ENCODE data around the gene PTMS. TPM values are rescaled to one million over a fixed set of nuclear protein-coding genes. Genes with fewer than 3 reads are reported as not detected.

Gene PTMS
- total RNA-seq, 1 experiment from 2014 or later, result 422 TPM

GRCh38 chr12:6780573-6780972, 14.4 kb downstream of the PTMS start:
- Histone ChIP-seq H2BK12ac (ENCODE audit: insufficient read length, low read depth, low read length) (no peak overlapping the region), H3K79me1 (ENCODE audit: insufficient read depth, low read depth, low read length, poor library complexity, severe bottlenecking) (no peaks in the 10 kb centered on the region), H3K79me2 (ENCODE audit: insufficient read depth, low read length) (no peaks in the 10 kb centered on the region), H3T11ph (ENCODE audit: low read length) (no peak overlapping the region), H3K9me3 (ENCODE audit: control insufficient read depth, low read depth, low read length) (no peaks in the 10 kb centered on the region), H4K20me1 (ENCODE audit: control insufficient read depth, insufficient read depth, insufficient read length) (no peaks in the 10 kb centered on the region), H2AK5ac (ENCODE audit: insufficient read length, low read length) (no peak overlapping the region), H2BK120ac (ENCODE audit: low read depth, low read length, poor library complexity, severe bottlenecking) (no peak overlapping the region), H3K4me2 (ENCODE audit: insufficient read depth, insufficient read length, low read length) (no peak overlapping the region), H3K56ac (ENCODE audit: insufficient read length, low read depth, low read length) (no peak overlapping the region), H3K4me1 (ENCODE audit: insufficient read depth, low read length) (no peaks in the 10 kb centered on the region), H3K18ac (ENCODE audit: insufficient read length, low read depth, low read length) (no peak overlapping the region), H2BK20ac (ENCODE audit: low read depth, low read length, poor library complexity, severe bottlenecking) (no peak overlapping the region), H4K91ac (ENCODE audit: insufficient read length, low read depth, low read length) (no peak overlapping the region), H3K27ac (ENCODE audit: insufficient read length, low read depth, low read length) (no peak overlapping the region), H3K14ac (ENCODE audit: insufficient read depth, low read length) (no peak overlapping the region), H3K9ac (ENCODE audit: extremely low read depth, insufficient read length, low read length) (no peak overlapping the region), H3K4ac (ENCODE audit: low read depth, low read length) (no peak overlapping the region), H4K5ac (ENCODE audit: insufficient read length, low read depth, low read length) (no peak overlapping the region), H2BK15ac (ENCODE audit: low read depth, low read length) (no peak overlapping the region), H2AFZ (ENCODE audit: low read length) (no peak overlapping the region), H3K27me3 (ENCODE audit: insufficient read depth, low read length) (peaks cover 2% of the 10 kb centered on the region; the same call in 1 of the 2 replicates), H4K8ac (replicated peaks; ENCODE audit: insufficient read length, low read depth, low read length) (no peak overlapping the region), H2BK5ac (ENCODE audit: insufficient read length, low read length) (no peak overlapping the region), H3K23me2 (ENCODE audit: insufficient read length, low read depth, low read length, poor library complexity, severe bottlenecking) (peaks cover 10% of the 10 kb centered on the region), H3K23ac (ENCODE audit: insufficient read length, low read depth, low read length) (no peak overlapping the region)
- Mint-ChIP-seq H3K36me3 (ENCODE audit: insufficient read depth in 1 of 3, low read depth in 3 of 3) (peaks cover under 1 to 12% (median 9%) of the 10 kb centered on the region in 3 experiments; a peak in 6 of 7 replicates), H3K4me3 (no peak overlapping the region; a peak in 1 of 5 replicates), H3K9me3 (no peaks in the 10 kb centered on the region), H3K27me3 (ENCODE audit: low read depth) (peaks cover 31% of the 10 kb centered on the region), H3K27ac (no peak overlapping the region), H3K4me1 (peaks cover 26 to 31% of the 10 kb centered on the region in 2 experiments)
- DNase-seq, result no peak
- no peak for TF ChIP-seq CTCF (conservative IDR thresholded peaks at IDR 0.05)
- WGBS (ENCODE audit: extremely low coverage, insufficient read length, low lambda C conversion rate), result no CpG with 5 or more reads among the region's 6 CpGs
